DMS153 treated with DMSO at 0.1 percent for 48 hours (cell line): ENCODE measurements around the gene CRELD2.
"Not testable (repeated sequence)": the region's sequence is repeated elsewhere in the genome, so short reads cannot be mapped to it uniquely, and the experiment has no call there.

Experiments used
- DNase-seq: peaks from one replicate; lab custom pipeline; 2025; ENCODE audit not compliant: unreplicated experiment; lab: John Stamatoyannopoulos, UW

Gene CRELD2

DNA sequence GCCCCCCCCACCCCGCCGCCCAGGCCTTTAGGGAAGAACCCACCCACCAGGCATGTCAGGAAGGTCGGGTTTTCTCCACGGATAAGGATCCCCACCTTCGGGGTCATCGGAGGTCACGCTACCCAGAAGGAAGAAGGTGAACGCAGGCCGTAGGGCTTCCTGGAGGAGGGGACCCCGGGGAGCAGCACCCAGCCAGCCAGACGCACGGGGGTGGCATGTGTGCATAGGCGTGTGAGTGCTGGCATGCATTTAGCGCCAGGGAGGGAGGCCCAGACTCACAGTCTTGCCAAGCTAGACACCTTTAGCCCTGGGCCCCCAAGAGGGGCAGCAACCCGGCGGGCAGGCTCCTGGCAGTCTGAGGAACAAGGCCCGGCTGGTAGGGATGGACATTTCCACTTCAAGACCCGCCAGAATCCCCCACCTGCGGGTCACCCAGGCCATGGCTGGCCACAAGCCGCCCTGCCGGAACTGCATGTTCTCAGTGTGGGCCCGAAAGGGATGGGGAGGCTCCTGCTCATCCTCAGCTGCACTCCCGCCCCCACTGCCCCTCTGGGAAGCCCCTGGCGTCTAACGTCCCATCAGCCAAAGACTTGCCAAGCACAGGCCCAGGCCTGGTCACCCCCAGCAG, 25.5 kb downstream of the CRELD2 start:
- DNase-seq, result no peak

DNA sequence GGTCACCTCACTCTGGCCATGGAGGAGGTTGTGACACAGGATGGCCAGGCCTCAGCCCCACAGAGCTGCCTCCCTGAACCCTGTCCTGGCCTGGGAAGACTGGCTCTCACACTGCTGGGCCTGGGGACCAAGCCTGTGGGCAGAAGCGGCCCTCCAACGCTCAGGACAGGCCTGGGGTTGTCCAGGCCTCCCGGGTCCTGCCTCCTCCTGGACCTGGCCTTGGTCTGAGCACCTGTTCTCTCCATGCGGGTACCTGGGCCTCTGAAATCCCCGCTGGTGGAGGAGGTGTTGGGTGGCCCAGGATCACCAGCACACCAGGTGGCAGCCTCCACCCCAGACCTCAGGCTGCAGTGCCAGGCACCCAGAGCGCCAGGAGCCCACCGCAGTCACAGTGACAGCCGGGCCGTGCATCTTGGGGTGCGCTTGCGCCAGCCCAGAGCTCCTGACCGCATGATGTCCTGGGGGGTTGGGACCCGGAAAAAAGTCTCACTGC, 26.0 kb downstream of the CRELD2 start:
- DNase-seq, result no peak

DNA sequence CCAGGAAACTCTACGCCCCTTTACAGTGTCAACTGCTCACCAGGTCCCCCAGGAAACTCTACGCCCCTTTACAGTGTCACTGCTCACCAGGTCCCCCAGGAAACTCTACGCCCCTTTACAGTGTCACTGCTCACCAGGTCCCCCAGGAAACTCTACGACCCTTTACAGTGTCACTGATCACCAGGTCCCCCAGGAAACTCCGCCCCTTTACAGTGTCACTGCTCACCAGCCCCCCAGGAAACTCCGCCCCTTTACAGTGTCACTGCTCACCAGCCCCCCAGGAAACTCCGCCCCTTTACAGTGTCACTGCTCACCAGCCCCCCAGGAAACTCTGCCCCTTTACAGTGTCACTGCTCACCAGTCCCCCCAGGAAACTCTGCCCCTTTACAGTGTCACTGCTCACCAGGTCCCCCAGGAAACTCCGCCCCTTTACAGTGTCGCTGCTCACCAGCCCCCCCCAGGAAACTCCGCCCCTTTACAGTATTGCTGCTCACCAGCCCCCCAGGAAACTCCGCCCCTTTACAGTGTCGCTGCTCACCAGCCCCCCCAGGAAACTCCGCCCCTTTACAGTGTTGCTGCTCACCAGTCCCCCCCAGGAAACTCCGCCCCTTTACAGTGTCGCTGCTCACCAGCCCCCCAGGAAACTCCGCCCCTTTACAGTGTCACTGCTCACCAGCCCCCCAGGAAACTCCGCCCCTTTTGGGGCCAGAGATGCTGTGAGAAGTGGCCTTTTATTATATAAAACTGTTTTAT, 26.8 kb downstream of the CRELD2 start:
- not testable (repeated sequence) for DNase-seq

DNA sequence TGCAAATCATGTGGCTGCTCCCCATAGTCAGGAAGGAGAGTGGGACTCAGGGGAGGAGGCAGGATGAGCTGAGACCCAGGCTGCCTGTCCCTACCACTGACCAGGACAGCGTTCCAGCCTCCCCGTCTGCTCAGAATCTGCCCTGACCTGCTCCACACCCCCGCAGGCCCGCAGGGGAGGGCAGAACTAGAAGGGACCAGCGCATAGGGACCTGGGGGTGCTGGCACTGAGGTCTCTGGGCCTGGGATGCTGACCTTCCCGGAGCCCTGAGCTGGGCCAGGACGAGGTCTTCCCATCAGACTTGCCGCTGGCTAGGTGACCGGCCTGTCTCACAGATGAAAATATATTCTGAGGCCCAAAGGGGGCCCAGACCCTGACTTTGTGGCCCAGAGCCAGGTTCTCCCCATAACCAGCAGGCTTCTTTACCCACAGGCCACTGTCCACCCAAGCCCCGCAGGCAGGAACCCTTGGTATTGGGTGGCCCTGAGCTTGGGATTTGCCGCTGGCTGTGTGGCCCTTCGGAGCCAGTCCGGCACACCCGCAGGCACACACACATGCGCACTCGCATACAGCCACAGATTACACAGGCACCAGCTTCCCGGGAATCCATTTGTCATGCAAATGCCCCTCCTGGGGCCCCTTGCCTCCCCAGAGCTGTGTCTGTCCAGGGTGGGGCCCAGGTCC, 28.3 kb downstream of the CRELD2 start:
- no peak for DNase-seq

DNA sequence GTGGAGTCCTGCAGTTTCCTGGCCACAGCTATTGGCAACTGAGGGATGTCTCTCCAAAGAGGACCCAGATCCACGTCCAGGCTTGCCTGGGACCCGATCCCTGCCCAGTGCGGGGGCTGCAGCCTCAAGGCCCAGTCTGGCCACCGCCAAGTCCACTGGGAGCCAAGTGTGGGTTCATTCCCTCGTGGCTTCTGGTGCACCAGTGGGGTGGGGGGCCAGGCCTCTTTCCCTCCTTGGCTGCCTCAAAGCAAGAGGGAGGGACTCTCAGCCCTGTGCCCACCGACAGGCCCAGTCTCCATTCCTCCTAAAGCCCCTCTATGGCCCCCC, 28.8 kb downstream of the CRELD2 start:
- no peak for DNase-seq

- DNase-seq, result no peak
These were observed 29.9 kb downstream of the CRELD2 start for GRCh38 chr22:49948116-49948957.

GRCh38 chr22:49948958-49949913, 30.8 kb downstream of the CRELD2 start:
- DNase-seq, result no peak

DNA sequence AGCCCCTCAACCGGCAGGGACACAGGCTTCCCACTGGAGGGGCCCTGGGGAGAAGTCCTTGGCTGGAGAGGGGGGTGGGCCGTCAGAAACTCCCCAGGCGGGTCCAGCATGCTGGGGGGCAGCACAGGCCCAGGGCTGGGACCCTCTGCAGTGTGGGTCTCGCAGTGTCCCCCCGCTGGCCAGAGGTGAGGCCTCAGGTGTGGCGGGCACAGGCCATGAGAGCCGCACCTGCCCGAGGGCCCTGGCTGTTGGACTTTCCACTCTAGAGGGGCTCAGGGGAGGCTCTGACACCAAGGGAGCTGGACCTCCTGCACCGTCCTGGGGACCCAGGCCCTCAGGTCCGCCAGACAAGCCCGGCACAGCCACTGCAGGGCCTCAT, 31.5 kb downstream of the CRELD2 start:
- DNase-seq, result no peak

DNA sequence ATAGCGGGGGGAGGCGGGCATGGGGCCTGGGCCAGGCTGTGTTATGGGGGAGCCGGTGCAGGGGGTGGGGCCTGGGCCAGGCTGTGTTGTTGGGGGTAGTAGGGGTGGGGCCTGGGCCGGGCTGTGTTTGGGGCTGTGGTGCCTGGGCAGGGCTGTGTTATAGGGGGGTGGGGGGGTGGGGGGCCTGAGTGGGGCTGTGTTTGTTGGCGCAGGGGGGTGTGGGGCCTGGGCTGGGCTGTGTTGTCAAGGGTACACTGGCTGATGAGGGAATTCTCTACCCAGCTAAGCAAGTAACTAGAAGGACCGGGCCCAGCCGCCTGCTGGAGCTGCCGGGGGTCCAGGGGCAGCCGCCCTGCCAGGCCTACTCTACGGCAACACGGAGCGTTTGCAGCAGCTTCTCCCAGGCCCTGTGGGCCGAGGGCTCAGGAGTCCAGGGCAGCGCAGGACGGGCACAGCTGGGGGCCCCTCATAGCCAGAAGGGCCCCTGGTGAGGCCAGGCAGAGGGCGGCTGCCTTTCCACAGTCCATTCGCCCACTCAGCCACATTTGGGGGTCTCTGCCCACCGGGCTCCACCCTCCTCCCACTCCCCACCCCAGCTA, 32.1 kb downstream of the CRELD2 start:
- DNase-seq, result no peak

GRCh38 chr22:49951000-49951677, 32.7 kb downstream of the CRELD2 start:
- DNase-seq, result peak; percentile 47

DNA sequence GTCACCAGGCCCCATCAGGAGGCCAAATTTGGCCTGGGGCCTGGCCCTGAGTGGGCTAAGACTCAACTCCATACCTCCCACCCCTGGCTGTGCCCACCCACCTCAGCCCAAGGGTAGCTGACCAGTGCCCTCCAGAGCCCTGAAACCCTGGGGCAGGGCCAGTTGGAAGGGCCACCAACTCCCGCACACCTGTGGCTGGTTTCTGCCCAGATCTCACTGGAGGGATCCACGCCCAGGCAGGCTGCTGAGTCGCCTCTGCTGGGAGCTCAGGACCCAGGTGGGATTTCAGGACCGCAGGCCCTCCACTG, 33.2 kb downstream of the CRELD2 start:
- DNase-seq, result no peak

- DNase-seq, result no peak
These were observed 33.8 kb downstream of the CRELD2 start for GRCh38 chr22:49951986-49952896.

DNA sequence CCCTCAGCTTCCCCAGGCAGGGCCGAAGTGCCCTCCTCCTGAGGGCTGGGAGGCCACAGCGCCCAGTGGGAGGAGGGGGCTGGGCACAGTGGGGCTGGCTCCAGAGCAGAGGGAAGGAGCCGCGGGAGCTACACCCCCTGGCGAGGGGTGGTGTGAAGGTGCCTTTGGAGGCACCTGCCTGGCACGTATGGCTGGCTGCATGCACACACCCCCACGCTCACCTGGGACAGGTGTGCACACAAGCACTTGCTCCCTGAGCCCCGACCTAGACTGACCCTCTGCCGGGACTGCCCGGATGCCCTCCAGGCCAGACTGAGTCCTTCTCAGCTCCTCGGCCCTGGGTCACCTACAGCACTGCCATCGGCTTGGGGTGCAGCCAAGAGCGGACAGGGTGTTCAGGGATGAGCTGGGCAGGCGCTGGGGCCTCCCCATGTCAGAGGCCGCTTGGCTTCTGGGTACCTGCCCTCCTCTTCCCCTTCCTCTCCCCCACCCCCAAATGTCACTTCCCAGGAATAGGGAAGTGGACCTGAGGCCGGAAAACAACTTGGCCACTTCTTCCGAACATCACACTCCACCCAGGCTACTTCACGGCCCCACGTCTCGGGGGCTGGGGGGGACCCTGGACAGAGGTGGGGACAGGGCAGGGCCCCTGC, 34.7 kb downstream of the CRELD2 start:
- no peak for DNase-seq

DNA sequence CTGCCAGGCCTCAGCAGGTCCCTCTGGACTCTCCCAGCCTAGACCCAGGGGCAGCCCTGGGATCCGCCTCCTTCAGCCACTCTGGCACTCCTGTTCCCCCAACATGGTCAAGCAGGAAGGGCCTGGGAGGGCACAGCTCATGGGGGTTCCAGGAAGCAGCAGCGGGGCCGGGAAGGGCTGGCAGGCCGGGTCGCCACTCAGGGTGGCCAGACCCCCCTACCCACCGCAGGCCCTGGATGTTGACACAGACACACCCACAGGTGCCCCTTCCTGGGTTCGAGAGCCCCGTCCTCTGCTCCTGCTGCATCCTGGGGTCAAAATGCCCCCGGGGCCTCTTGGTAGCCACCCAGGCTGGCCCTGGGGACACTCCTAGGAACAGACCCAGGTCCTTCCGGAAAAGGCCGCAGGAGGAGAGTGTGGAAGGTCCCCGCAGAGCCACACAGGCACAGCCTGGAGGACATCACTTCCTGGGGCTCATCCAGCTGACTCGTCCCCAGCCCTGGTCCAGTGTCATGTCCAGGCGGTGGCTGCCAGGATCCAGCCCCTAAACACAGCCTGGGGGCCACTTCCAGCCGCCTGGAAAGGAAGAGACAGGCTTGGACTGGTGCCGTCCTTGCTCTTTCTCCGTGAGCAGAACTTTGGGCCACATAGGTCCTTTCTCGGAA, 35.4 kb downstream of the CRELD2 start:
- DNase-seq, result no peak

- DNase-seq, result no peak
These were observed 35.9 kb downstream of the CRELD2 start for GRCh38 chr22:49954354-49954753.

DNA sequence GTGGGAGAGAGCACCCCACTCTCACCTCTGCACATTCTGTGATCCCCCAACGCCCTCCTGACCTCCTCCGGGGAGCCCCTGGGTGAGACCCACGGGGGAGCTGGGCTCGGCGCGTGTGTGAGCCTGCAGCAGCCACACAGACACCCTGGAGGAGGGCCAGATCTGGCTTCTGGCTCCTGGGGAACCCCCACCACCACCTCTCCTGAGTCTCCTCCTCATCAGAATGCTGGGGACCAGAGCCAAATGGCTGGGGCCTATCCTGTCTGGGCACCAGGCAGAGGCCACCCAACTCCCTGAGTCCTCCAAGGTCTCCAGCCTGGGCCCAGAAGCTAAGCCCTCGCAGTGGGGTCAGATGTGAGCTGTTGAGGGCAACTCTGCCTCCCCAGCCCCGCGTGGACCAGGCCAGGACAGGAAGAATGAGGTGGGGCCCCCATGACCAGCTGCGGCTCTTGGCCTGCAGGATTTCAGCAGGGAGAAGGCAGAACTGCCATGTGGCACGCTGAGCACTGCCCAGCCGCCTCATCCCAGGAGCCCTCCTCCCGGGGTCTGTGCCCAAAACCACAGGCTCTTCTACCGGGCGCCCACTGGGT, 36.7 kb downstream of the CRELD2 start:
- no peak for DNase-seq
